Stimulated activated CD4-positive, alpha-beta T cell treated with anti-CD3 and anti-CD28 coated beads, Interleukin-1b, Interleukin-23, amount 100 ng/mL, for 48 hours (primary cell): Measurements from ENCODE around the gene SLC19A1.

ENCODE experiments used
- DNase-seq: peaks from one replicate; pipeline ENCODE4 v3.0.0-alpha.2; 2020

Gene SLC19A1

GRCh38 chr21:45515241-45516061 lies 26.8 kb downstream of the SLC19A1 start:
- DNase-seq = no peak

DNA sequence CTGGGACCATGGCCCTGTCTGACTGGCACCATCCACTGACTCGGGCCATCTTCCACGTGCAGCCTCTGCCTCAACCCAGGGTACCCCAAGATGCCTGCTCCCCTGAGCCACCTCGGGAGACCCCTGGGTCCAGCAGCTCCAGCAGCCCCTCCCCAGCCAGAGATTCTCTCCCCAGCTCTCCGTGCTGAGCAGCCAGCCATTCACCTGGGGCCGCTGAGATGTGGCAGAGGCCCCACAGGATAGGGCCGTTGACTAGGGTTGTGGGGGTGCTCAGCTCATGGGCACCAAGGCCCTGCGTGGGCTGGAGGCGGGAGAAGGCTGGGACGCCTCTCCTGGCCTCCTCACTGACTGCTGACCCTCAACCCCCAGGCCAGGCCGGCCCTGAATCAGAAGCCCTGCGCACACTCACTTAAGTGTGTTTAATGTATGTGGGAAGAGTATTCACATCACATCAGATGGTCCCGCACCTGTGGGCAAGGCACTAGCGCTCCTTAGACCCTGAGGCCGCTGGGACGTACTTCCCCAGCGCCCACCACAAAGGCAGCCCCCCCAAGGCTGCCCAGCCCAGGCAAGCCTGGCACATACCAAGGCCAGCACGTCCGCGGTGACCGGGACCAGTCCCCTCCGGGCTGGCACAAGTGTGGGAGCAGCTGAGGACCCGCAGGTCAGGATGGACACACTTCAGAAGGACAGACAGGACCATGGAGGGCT lies 27.8 kb downstream of the SLC19A1 start:
- DNase-seq = no peak

DNA sequence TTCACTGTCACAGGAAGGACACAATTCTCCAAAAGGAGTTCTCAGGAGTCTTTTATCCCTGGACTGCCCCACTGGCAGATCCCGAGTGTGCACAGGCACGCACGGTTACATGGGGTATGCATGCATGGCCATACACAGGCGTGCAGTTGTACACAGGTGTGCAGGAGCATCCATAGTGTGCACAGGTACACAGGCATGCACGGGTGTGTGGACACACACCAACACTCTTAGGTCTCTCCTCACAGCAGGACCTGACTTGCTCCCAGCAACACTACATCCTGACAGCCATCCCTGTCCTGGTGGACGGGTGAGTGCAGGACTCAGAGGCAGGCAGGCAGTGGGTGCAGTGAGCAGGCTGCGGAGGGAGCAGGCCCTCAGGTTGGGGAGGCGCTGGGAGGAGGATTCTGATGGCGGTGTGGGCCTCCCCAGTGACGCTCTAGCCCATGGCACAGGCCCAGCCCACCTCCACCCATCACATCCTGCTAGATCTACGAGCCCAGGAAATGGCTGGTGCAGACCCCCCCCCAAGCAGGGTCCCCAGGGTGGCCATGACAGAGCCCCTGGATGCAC lies 28.4 kb downstream of the SLC19A1 start:
- no peak for DNase-seq

- no peak for DNase-seq
Observed at GRCh38 chr21:45513003-45513717, 29.1 kb downstream of the SLC19A1 start.

GRCh38 chr21:45512626-45513002 lies 29.6 kb downstream of the SLC19A1 start:
- no peak for DNase-seq

DNA sequence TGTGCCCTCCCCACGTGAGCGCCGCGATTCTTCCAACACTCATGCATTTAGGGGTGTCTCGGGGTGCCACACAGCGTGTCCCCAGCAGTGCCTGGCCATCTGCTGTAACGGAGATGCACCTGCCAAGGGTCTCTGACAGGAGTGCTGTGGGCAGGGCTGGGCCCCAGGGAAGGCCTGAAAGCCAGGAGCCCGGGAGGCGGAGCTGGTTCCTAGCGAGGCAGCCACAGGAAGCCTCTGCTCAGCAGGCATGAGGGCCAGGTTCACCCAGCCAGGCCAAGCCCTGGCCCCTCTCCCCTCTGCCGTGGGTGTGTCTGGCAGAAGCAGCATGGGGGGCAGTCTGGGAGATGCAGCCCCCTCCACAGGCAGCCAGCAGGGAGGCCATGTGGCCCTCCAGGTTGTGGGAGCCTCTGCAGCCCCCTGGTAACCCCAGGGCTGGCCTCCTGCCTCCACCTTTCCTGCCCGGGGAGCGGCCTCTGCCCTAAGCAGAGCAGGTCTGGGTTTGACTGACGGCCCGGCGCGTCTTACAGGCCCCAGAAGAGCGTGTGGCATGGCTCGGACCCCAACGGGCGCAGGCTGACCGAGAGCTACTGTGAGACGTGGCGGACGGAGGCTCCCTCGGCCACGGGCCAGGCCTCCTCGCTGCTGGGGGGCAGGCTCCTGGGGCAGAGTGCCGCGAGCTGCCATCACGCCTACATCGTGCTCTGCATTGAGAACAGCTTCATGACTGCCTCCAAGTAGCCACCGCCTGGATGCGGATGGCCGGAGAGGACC lies 30.4 kb downstream of the SLC19A1 start:
- DNase-seq = no peak

DNA sequence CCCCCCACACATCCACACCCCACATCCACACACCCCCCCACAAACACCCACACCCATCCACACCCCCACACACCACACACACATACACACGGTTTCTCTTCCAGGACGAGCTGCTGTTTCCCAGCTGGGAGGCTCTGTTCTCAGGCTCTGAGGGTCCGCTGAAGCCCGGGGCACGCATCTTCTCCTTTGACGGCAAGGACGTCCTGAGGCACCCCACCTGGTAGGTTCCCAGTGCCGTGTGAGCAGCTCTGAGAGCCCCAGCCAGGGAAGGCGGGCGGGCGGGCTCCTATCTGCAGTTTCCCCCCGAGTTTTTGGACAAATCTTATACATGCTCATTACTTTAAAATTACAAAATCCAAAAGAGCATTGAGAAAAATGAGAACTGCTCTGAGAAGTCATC lies 31.2 kb downstream of the SLC19A1 start:
- DNase-seq = no peak

- DNase-seq = no peak
Observed at GRCh38 chr21:45510466-45510955, 31.7 kb downstream of the SLC19A1 start.

DNA sequence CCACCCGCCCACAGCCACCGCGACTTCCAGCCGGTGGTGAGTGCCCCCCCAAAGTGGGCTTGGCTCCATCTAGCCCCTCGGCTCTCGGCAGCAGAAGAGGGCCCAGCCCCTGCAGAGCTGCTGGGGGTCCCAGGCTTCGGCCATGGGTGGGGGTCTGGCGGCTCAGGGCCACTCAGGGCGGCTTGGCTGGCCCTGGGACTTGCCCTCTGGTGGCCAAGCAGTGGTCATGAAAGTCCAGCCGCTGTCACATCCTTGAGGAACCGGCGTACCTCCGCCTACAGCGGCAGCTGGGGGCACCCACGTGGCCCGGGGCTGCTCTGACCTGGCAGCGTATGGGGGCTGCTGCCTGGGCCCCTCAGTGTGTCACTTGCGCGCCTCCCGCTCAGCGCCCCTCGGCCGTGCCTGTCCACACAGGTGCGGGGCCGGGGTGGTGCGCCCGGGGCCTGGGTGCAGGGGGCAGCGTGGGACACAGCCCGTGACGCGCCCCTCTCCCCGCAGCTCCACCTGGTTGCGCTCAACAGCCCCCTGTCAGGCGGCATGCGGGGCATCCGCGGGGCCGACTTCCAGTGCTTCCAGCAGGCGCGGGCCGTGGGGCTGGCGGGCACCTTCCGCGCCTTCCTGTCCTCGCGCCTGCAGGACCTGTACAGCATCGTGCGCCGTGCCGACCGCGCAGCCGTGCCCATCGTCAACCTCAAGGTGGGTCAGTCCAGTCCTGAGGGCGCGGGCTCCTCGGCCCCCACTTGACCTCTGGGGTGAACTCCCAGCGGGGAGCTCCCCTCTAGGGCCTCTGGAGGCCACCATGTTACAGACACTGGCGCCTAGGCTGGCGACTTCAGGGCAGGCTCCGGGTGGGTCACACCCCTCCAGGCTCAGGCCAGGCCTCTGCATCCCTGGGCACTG lies 32.4 kb downstream of the SLC19A1 start:
- DNase-seq = no peak

GRCh38 chr21:45508607-45509565 lies 33.4 kb downstream of the SLC19A1 start:
- DNase-seq = no peak

- no peak for DNase-seq
Observed at GRCh38 chr21:45507888-45508508, 34.2 kb downstream of the SLC19A1 start.

DNA sequence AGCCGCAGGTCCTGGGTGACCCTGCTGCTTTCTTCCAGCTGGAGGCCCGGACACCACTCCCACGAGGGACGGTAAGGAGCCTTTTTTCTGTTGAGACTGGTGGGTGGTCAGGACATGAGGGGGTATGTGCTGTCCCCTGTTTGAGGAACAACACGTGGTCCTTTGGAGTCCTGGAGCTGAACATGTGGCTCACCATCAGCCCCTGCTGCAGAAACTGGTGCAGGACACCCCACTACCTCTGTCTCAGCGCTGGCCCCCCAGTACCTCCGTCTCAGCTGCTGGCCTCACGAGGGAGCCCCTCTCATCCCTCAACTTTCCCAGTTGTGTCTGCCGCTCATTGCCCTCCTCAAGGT lies 34.7 kb downstream of the SLC19A1 start:
- DNase-seq = no peak

DNA sequence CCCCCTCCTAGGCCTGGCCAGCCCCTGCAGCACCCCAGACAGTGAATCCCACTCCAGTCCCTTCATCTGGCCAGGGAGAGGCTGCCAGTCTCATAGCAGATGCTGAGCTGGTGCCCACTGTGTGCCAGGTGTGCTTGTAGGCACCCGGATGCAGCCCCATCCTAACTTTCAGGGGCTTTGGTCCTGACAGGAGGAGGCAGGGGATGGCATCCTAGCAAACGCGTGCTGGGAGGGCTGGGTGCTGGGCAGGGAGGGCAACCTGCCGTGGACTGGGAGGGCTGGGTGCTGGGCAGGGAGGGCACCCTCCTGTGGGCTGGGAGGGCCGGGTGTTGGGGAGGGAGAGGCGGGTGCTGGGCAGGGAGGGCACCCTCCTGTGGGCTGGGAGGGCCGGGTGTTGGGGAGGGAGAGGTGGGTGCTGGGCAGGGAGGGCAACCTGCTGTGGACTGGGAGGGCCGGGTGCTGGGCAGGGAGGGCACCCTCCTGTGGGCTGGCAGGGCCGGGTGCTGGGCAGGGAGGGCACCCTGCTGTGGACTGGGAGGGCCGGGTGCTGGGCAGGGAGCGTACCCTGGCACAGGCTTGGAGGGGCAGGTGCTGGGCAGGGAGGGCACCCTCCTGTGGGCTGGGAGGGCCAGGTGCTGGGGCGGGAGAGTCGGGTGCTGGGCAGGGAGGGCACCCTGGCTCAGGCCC lies 35.3 kb downstream of the SLC19A1 start:
- no peak for DNase-seq

DNA sequence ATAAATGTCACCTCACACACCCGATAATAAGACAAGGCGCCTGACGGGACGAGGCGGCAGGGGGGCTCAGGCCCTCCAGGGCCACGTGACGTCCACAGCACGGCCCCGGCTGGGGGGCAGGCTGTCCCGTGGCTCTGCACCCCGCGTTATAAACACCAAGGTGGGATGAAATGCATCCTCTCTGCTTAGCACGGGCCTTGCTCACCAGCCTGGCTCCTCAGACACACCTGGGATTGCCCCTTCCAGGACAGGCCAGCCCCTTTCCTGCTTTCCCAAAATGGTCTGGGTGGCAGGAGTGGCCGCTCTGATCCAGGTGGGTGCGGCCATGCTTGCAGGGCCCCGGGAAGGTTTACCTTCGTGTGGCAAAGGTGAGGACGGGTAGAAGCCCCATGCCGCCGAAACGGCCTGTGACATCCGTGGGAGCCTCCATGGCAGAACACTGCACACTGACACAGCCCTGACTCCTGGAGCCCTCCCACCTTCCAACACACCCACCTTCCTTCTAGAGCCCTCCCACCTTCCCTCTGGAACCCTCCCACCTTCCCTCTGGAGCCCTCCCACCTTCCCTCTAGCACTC lies 35.9 kb downstream of the SLC19A1 start:
- DNase-seq = no peak

DNA sequence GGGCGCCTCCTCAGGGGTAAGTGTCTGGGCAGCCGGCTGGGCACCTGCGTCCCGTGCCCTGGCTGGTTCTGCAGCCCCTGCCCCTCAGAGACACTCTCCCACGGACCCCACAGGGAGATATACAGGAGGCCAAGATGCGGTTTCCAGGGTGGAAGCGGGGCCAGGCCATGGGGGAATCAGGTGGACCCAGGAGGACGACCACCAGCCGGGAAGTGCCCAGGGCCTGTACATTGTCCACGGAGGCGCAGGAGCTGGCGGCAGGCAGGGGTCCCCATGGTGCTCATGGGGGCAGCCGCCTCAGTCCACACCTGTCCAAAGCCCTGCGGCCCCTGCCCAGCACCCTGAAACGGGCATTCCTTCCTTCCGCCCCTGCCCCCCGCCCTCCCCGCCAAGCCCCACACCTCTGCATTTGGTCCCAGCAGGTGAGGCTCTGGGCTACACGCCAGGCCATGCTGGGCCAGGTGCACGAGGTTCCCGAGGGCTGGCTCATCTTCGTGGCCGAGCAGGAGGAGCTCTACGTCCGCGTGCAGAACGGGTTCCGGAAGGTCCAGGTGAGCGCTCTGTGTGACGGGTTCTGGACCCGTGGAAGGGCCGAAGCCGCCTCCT lies 36.7 kb downstream of the SLC19A1 start:
- DNase-seq = no peak

DNA sequence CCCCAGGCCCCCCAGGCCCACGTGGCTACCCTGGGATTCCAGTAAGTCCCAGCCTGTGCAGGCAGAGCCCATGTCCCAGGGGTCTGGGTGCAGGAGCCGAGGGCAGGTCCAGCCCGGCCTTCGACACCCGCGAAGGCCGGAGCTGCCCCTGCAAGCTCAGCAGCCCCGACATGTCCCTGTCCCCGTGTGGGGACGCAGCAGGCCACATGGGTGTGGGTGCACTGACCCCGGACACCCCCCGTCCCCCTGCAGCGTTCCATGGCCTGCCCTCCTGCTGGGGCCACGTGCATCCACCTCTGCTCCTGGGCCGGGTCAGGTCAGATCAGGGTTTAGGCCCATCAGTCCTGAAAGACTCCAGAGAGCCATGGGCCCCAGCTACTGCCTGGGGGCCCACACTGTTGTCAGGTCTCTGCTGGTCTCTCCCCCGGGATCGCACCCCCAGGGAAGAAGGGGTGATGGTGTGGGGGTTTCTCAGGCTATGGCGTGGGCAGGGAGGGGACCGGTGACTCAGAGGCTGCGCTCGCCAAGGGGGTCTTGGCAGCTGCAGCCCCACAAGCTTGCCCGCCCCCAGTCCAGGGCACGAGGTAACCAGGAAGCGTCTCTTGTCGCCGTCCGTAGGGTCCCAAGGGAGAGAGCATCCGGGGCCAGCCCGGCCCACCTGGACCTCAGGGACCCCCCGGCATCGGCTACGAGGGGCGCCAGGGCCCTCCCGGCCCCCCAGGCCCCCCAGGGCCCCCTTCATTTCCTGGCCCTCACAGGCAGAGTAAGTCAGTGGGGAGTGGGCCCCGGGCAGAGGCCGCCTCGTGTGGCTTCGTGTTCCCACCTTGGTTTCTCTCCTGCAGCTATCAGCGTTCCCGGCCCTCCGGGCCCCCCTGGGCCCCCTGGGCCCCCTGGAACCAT lies 37.5 kb downstream of the SLC19A1 start:
- DNase-seq = no peak

DNA sequence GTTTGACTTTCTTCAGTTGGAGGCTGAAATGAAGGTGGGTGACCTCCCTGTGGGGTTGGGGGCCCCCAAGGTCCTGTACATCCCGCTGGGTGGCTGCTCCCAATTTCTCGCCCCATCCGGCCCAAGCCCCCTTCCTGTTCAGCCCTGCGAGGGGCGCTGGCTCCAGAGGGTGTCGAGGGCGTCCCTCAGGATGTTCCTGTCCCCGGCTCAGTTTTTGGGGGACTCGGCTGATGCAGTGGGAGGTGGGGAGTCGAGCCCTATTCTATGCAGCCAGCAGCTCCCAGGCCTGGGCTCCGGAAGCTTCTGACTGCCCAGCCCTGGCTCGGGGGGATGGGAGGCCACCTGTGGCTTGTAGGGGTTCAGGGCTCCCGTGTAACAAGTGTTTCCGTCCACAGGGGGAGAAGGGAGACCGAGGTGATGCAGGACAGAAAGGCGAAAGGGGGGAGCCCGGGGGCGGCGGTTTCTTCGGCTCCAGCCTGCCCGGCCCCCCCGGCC lies 38.2 kb downstream of the SLC19A1 start:
- DNase-seq = no peak
